Adrenal gland (tissue), 5 donors: ENCODE measurements around the gene TRIM27.
"Not testable (repeated sequence)": the region's sequence is repeated elsewhere in the genome, so short reads cannot be mapped to it uniquely, and the experiment has no call there.

Experiments used
- CTCF ChIP-seq, 6 experiments: fragments of 450-650 bp in 4 of 6; fragments of 200-600 bp in 2 of 6; sonication (generic) in 1 of 6; IDR thresholded peaks; 1 replicate in 5 of 6; 2 replicates in 1 of 6; pipeline versions ENCODE4 v1.5.1 to v1.8.0; 2016 to 2021; ENCODE audit warnings: antibody characterized with exemption in 6 of 6, mild to moderate bottlenecking in 2 of 6, moderate library complexity in 1 of 6
- POLR2A ChIP-seq, 2 donors: fragments of 450-650 bp; IDR thresholded peaks; one replicate each; pipeline ENCODE4 v1.6.1; 2017; ENCODE audit warnings: antibody characterized with exemption in 2 of 2, mild to moderate bottlenecking in 2 of 2, moderate library complexity in 1 of 2
- donor health status: DM: no; HTN: no; CAD: no.

- TF ChIP-seq CTCF, POLR2A (IDR thresholded peaks at IDR 0.05): not testable (repeated sequence)
These were observed 69.4 kb downstream of the TRIM27 start for GRCh38 chr6:28854405-28854804.
